ENCODE data around the gene TTC24.

DNA sequence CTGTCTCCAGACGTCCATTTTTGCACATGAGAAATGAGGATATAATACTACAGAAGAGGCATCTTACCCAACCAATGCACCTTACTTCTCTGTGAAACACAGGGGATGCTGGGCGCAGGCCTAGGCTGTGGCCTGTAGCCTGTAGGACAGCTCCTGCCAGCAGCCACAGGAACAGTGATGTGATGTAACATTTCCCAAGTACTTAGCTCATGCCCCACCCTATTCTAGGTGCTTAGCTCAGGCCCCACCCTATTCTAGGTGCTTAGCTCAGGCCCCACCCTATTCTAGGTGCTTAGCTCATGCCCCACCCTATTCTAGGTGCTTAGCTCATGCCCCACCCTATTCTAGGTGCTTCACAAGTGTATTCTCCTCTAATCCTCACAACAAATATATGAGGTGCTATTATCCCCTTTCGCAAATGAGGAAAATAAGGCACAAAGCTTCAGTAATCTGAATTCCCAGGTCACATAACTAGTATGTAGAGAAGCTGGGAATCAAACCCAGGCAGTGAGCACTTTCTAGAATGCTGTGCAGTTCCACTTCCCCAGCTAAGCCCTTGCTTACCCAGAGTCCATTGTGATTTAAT, 7.5 kb downstream of the TTC24 start:
- TF ChIP-seq POLR2A (IDR thresholded peaks at IDR 0.05; ENCODE audit: low read depth, low read length) (no peak), SPI1 (IDR thresholded peaks at IDR 0.05; ENCODE audit: low read depth, low read length) (no peak), TAF1 (IDR thresholded peaks at IDR 0.05; ENCODE audit: low read depth, low read length) (no peak), POLR2AphosphoS5 (IDR thresholded peaks at IDR 0.05; ENCODE audit: low read depth, low read length) (no peak), PAX5 (IDR thresholded peaks at IDR 0.05; ENCODE audit: insufficient read depth, low read length, severe bottlenecking) (no peak), POU2F2 (IDR thresholded peaks at IDR 0.05; ENCODE audit: low read depth, low read length) (no peak)
